ENCODE results near the gene SRPRB.

SRPRB gene

DNA sequence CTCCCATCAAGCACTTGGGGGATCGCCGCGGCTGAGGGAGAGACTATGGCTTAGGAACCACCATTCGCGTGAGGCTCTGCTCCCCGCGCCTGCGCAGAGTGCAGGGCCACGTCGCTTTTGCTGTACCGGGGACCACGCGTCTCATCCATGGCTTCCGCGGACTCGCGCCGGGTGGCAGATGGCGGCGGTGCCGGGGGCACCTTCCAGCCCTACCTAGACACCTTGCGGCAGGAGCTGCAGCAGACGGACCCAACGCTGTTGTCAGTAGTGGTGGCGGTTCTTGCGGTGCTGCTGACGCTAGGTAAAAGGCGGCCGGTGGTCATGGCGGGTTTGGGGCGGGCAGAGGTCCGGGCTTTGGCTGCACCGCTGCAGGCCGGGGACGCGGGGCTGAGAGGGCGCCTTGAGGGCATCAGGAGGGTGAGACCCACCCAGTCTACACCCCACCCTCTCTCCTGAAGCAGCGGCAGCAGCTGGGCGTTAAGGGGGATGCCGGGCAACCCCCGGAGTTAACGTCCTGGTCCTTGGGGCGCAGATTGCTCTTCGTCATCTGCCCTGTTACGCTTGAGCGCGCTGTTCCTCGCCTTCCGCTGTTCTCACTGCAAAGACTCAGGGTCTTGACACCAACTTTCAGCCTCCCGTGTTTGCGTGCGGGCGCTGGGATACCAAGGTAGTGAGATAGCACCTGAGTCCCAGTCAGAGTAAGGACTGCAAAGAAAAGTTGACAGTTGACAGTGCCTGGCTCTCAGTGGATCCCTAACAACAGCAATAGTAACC lies at the start of gene SRPRB:
Gene SRPRB (plus strand): TSS at position 114 of the 774 bp plus-strand sequence. CDS start 34 bp downstream, at position 148.
- DNase-seq (ENCODE audit: low read depth): peak; percentile 88

DNA sequence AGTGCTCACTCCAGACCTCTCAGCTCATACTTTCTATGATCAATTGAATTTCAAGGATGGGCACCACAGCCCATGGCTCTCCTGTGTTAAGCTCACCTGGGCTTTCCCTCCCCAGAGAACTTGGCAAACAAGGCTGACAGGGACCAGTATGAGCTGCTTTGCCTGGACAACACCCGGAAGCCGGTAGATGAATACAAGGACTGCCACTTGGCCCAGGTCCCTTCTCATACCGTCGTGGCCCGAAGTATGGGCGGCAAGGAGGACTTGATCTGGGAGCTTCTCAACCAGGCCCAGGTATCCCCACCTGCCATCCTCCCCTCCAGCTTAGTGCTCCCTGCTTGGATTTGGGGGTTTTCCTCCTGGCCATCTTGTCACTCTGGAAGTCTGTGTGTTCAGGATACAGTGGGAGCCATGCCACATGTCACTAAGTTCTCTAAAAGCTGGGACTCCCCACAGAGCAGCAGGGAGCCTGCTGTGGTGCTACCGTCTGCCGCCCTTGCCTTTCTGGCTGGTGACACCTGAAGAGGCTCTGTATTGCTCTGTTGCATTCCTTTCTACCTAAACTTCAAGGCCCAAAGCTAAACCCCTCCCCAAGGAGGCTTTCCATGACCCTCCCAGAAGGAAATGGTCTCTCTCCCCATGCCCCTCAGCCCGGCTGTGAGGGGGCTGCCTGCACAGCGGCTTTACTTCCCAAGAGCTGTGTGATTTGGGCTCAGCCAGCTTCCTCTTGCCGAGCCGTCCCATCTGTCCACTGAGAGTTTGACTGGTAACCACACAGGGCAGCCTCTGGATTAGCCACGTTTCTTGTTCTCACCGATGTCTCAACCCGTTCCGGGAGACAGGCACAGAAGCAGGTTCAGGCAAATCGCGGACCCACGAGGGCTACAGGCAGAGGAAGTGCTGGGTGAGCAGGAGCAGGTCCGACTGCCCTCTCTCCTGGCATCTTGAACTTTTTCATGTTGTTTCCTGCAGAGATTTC lies 48.6 kb upstream of the SRPRB start:
- no peak for DNase-seq (ENCODE audit: low read depth)

DNA sequence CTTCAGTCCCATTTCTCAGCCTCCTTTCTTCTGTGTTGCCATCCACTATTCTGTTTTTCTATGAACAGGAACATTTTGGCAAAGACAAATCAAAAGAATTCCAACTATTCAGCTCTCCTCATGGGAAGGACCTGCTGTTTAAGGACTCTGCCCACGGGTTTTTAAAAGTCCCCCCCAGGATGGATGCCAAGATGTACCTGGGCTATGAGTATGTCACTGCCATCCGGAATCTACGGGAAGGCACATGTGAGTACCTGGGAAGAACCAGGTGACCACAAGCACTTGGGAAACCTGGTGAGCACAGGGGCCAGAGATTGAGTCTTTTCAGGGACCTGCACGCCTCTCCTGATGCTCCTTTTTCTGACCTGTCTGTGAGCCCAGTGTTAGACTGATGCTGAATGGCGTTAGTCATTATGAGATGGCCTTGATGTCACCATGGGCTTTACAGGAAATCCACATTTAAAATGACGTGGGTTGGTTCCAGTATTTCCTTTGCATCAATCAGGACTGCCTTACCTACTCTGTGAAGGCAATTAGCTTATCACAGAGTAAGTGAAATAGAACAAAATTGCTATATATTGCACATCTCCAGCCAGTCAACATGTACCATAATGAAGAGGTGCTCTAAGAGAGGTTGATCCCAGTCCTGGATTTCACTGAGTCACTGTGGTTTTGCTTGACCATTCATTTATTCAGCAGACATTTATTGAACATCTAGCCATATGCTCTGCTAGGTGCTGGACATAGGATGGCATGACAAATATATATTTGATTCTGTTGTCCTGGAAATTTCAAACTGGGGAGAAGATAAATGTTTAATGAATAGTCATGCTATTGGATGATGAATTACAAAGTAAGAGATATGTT lies 47.7 kb upstream of the SRPRB start:
- DNase-seq (ENCODE audit: low read depth): no peak

DNA sequence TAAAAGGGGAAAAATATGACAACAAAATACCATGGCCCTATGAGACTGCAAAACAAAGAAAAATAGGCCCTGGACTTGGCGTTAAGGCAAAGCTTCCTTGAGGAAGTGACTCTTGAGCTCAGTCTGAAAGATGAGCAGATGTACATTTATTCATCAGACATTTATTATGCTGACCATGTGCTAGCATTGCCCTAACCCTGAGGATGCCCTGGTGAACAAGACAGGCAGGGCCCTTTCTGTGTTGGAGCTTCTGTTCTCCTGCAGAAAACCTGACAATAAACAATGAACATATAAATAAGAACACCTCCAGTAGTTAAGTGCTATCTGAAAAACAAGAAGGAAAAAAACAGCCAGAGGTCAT lies 47.1 kb upstream of the SRPRB start:
- DNase-seq (ENCODE audit: low read depth): no peak

DNA sequence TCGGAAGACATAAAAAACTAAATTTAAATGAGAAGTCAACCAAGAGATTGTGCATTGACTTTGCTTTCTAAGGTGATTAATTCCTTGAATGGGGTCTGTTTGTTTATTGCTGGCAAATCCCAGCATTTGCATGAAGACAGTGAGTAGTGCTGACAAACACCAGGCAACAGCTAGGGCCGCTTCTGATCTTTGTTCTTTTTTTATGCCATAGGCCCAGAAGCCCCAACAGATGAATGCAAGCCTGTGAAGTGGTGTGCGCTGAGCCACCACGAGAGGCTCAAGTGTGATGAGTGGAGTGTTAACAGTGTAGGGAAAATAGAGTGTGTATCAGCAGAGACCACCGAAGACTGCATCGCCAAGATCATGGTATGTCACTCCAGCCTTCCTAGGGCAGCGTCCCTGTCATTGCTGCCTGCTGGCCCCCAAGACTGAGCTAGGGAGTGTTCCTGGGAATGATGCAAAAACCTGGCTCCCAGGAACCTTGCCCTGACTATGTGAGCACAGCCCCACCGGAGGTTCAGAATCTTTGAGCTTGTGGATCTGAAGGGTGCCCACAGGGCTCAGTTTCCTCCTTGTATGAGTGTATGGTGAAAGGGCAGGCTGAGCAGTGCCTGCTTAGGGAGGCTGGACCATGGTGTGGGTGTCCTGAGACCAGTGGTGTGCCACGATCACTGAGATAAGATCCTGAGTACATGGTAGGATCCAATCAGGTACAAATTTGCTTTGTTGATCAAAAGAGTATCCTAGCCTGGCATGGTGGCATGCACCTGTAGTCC lies 46.5 kb upstream of the SRPRB start:
- no peak for DNase-seq (ENCODE audit: low read depth)

DNA sequence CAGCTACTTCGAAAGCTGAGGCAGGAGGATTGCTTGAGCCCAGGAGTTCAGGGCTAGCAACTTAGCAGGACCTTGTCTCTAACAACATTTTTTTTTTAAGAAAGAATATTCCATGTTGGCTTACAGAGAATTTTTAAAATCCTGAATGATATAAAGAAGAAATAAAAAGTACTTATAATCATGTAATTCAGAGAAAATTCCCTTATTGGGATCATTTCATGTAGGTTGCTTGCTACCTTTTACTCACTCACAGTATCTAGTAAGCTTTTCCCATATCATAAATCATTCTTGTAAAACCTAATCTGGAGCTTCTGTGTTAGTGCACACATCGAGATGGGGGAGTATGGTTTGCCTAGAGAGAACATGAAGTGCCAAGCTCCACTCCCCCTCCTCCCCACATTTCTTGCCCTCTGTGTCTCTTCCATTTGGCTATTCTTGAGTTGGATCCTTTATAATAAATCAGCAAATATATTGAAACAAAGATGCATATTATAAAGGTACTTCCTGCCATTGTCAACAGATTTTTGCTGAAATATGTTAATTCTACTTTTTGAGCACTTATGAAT lies 45.8 kb upstream of the SRPRB start:
- DNase-seq (ENCODE audit: low read depth): no peak

DNA sequence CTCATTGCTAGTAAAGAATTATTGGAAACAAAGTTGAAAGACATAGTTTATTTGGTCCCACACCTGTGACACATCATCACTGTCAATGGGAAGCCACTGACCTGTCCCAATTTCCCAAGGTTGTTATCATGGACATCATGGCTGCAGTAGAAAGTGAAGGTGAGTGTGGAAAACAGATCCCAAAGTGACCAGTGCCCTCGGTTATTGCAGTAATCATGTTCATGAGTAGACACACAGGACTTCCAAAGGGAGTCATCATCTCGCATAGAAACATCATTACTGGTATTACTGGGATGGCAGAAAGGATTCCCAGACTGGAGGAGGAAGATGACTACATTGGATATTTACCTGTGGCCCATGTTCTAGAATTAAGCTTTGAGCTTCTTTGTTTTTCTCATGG lies 44.7 kb upstream of the SRPRB start:
- DNase-seq (ENCODE audit: low read depth): no peak

DNA sequence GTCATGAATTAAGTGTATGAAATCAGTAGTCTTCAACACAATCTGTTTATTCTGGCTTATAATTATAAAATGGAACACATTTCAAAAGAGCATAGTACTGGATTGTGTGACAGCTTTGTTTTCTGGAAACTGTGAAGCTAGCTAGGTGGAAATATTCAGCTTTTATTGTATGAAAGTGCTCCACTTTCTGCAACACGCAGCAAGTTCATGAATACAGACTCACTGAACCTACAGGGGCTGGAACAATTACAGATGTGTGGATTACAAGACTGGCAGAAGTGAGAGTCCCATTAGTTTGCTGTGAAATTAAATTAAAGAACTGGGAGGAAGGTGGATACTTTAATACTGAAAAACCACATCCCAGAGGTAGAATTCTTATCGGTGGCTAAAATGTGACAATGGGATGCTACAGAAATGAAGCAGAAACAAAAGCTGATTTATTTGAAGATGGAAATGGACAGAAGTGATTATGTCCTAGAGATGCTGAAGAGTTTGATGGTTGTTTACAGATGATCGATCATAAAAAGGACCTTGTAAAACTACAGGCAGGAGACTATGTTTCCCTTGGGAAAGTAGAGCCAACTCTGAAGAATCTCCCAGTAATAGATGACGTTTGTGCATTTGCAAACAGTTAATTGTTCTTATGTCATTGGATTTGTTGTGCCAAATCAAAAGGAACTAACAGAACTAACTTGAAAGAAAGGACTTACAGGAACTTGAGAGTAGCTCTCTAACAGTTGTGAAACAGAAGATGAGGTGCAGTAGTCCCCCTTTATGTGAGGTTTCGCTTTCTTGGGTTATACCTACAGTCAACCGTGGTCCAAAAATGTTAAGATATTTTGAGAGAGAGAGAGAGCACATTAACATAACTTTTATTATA lies 43.8 kb upstream of the SRPRB start:
- no peak for DNase-seq (ENCODE audit: low read depth)

DNA sequence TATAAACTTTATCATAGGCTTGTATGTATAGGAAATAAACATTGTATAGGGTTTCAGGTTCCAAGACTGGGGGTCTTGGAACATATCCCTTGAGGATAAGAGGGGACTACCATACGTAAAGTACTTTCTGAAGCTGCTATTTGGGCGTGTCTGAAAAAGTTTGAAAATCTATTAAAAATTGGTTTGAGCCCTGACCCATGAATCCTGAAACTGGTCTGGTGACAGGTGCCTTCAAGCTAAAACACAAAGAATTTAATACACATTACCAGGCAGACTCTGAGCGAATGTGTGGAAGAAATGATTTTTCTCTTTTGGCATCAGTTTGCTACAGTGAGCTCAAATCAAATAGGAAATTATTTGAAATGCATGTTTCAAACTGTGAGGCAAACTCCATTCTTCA lies 43.1 kb upstream of the SRPRB start:
- DNase-seq (ENCODE audit: low read depth): no peak

- DNase-seq (ENCODE audit: low read depth): no peak
These were observed 41.6 kb upstream of the SRPRB start for GRCh38 chr3:133763797-133764683.

DNA sequence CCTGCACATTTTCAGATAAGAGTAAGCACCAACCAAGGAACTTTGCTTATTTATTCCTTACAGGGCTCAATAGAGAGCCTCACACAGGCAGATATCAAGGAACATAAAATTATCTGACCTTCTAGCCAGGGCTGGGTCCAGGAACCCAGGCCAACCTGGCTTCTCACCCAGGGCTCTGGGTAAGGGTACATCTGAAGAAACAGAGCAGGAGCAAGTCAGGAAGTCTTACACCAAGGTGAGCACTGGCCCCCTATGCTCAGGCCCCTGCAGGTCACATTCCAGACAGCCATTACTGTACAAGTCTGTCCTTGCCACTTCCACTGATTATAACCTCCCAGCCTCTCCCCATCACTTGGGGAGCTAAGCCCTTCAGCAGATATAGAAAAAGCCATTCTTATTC lies 40.4 kb upstream of the SRPRB start:
- DNase-seq (ENCODE audit: low read depth): no peak

DNA sequence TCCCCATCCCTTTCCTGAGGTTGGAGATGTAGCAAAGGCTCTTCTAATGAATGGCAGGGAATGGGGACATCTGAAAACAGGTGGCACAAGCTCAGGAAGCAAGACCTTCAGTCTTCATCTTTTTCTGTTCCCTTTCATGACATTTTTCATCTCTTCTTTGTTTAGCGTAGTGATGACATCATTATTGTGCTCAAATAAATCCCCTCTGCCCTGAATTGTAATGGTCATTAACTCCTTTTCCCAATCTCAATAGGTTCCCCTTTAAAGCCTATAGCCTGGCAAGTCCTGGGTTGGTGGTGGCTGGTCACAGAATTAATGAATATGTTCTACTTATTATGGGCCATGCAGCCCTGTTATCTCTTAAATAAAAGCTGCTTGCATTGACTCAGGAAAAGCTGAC lies 38.0 kb upstream of the SRPRB start:
- no peak for DNase-seq (ENCODE audit: low read depth)

DNA sequence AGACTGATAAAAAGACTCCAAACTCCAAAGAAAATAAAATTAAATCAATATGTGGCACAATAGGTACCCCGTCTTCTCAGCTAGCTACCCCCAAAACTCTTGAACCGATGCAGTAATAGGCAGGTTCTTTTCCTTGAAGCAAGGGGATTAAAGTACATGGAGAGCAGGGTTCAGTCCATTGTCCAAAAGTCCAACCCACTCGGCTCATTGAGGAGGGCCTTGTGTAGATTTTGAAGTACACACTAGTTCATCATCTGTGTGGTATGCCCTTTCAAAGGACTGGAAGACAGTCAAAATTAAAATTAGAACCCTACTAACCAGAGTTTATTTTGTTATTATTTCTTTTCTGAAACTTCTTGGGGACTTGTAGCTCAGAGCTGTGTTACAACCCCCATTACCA lies 36.1 kb upstream of the SRPRB start:
- no peak for DNase-seq (ENCODE audit: low read depth)

DNA sequence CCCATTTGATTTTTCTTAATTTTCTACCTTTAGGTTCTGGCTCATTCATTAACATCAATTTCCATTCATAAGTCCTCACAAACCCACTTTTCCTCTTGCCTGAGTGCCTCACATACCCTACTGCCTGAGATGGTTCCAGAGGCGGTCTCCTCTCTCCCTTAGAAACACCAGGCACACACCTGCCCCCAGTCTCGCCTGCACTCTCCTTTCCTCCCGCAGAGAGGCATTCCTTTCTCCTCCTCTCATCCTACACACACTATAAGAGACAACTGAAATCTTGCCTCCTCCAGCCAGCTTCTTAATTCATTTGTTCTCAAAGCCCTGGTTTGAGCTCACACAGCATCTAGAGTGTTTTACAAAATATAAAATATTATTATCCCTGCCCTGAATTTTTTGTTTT lies 31.9 kb upstream of the SRPRB start:
- no peak for DNase-seq (ENCODE audit: low read depth)

- no peak for DNase-seq (ENCODE audit: low read depth)
These were observed 30.3 kb upstream of the SRPRB start for GRCh38 chr3:133775309-133775708.

DNA sequence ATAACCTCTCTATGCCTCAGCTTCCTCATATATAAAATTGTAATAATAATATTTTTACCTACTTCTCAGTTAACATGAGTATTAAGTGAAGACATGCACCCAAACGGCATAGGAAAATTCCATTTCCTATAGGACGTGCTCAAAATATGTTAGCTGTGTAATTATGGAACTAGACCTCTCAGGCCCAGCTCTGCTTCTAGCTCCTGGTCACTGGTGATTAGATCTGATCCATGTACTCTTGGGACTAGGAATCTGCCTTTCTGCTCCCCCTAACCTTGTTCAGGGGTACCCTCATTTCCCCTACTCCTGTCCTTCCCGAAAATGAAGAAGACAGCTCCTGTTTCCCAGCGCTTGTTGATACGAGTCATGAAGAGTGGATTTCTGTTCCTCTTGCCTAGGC lies 29.8 kb upstream of the SRPRB start:
- no peak for DNase-seq (ENCODE audit: low read depth)

DNA sequence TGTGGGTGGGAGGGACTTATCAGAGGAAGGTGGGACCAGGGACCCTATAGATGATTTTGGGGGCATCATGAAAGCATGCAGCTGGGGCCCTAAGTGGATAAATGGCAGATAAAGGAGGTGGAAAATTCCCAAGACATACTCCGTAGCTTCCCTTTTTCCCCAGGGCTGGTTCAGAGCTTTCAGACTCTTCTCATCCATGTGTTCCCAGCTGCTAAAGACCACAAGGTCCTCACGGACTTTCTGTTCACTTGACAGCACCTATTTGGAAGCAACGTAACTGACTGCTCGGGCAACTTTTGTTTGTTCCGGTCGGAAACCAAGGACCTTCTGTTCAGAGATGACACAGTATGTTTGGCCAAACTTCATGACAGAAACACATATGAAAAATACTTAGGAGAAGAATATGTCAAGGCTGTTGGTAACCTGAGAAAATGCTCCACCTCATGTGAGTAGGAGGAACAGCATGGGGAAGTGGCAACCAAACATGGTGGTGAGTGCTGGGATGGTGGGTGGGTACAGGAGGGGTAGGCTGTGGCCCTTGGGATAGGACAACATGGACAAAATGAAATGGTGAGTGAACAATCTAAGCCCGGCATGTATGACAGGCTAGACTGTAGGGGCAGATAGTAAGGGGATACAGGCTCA lies 28.7 kb upstream of the SRPRB start:
- DNase-seq (ENCODE audit: low read depth): no peak

GRCh38 chr3:133777807-133778568 lies 27.6 kb upstream of the SRPRB start:
- DNase-seq (ENCODE audit: low read depth): no peak
